Transverse colon (tissue), 4 donors: ENCODE data around the gene USP46. TPM values are rescaled to one million over a fixed set of nuclear protein-coding genes. Genes with fewer than 3 reads are reported as not detected.

Source experiments
- DNase-seq: peaks from one replicate; pipeline ENCODE4 v3.0.0-alpha.2; 2019
- H3K27ac ChIP-seq, 4 donors: fragments of 200-600 bp; sonication (generic); 2 replicates each; pipeline ENCODE4 v1.5.1; 2016 to 2018; ENCODE audit warnings: inconsistent platforms in 4 of 4
- H3K27me3 ChIP-seq: fragments of 200-600 bp; sonication (generic); 2 replicates; pipeline ENCODE4 v1.5.1; 2017; ENCODE audit warnings: inconsistent platforms
- H3K36me3 ChIP-seq, 4 donors: fragments of 200-600 bp; sonication (generic); 2 replicates each; pipeline ENCODE4 v1.5.1; 2017 to 2019; ENCODE audit warnings: inconsistent platforms in 4 of 4
- H3K4me1 ChIP-seq, 4 donors: fragments of 200-600 bp; sonication (generic); 2 replicates each; pipeline ENCODE4 v1.5.1; 2017 to 2020; ENCODE audit warnings: inconsistent platforms in 4 of 4
- H3K4me3 ChIP-seq, 4 donors: fragments of 200-600 bp; sonication (generic); 1 replicate in 1 of 4; 2 replicates in 3 of 4; pipeline versions ENCODE4 v1.5.1 to v1.6.1; 2017 to 2019; ENCODE audit warnings: inconsistent platforms in 4 of 4
- H3K9me3 ChIP-seq, 2 donors: fragments of 200-600 bp; sonication (generic); 2 replicates each; pipeline ENCODE4 v1.5.1; 2017 to 2019; ENCODE audit warnings: inconsistent platforms in 2 of 2
- CTCF ChIP-seq, 5 experiments: fragments of 200-600 bp in 3 of 5; fragments of 450-650 bp in 2 of 5; sonication (generic) in 3 of 5; IDR thresholded peaks; 1 replicate in 2 of 5; 2 replicates in 3 of 5; pipeline ENCODE4 v1.5.1; 2016 to 2017; ENCODE audit warnings: antibody characterized with exemption in 5 of 5, inconsistent platforms in 3 of 5, mild to moderate bottlenecking in 2 of 5, moderate library complexity in 1 of 5
- EP300 ChIP-seq: sonication (generic); formaldehyde crosslinking; IDR thresholded peaks from one replicate; pipeline ENCODE4 v1.6.1; 2017; ENCODE audit warnings: antibody characterized with exemption, low read depth
- POLR2A ChIP-seq: fragments of 450-650 bp; IDR thresholded peaks from one replicate; pipeline ENCODE4 v1.6.1; 2016; ENCODE audit warnings: antibody characterized with exemption, mild to moderate bottlenecking, moderate library complexity
- POLR2AphosphoS5 ChIP-seq, 3 donors: sonication (generic); formaldehyde crosslinking; IDR thresholded peaks; one replicate each; pipeline ENCODE4 v1.6.1; 2016; ENCODE audit warnings: antibody characterized with exemption in 3 of 3
- WGBS, 2 donors: methylation state at CpG; one replicate each; pipeline ENCODE4 v1.1.5; 2018; ENCODE audit warnings: low coverage in 1 of 2; 5-methylcytosine and 5-hydroxymethylcytosine counted together
- in situ Hi-C, 4 donors: fragments of 200-750 bp; cut with MboI; loops; one replicate each; pipeline versions ENCODE4 v1.15.0 to v1.15.1; 2017; ENCODE audit warnings: low sequenced_read_pairs in 3 of 4, low pct_ligation_motif_present in 1 of 4, low pct_unique_long_range_greater_than_20kb in 1 of 4
- intact Hi-C: fragments of 100-400 bp; cut with DNase I; formaldehyde crosslinking; loops from one replicate; pipeline ENCODE4 v1.15.1; 2023; ENCODE audit warnings: low total_unique reads
- total RNA-seq, 4 donors: library from RNA; depleted of rRNA; stranded (reverse); fragments of >200 nt; gene quantifications; one replicate each; pipeline ENCODE4 v1.1.0, GENCODE V29; 2016

USP46 gene
- total RNA-seq, 4 donors from 2014 or later: 6.0 to 7.6 (median 6.8) TPM

GRCh38 chr4:52633846-52634245, 25.3 kb downstream of the USP46 start:
- DNase-seq: no peak
- Histone ChIP-seq H3K9me3 (no peaks in the 10 kb centered on the region), H3K27me3 (no peaks in the 10 kb centered on the region), H3K27ac (no peak overlapping the region), H3K36me3 (no peaks in the 10 kb centered on the region), H3K4me1 (no peaks in the 10 kb centered on the region), H3K4me3 (no peak overlapping the region)
- 91 to 100% methylated on average over 3 to 6 of the region's 6 CpGs for WGBS, 2 donors
- intact Hi-C loops (no loop called here), in situ Hi-C loops (no loop called here)
- TF ChIP-seq CTCF (IDR thresholded peaks at IDR 0.05) (no peak), POLR2AphosphoS5 (IDR thresholded peaks at IDR 0.05) (no peak), POLR2A (no peak), EP300 (no peak)

GRCh38 chr4:52628974-52629373, 30.1 kb downstream of the USP46 start:
- Histone ChIP-seq H3K4me1 (no peaks in the 10 kb centered on the region), H3K4me3 (no peak overlapping the region), H3K36me3 (peaks cover 0 to 7% (median 0%) of the 10 kb centered on the region in 4 donors), H3K27me3 (no peaks in the 10 kb centered on the region), H3K27ac (no peak overlapping the region), H3K9me3 (no peaks in the 10 kb centered on the region)
- no peak for DNase-seq
- no peak for TF ChIP-seq EP300
- 80 to 95% methylated on average over 2 of the region's 2 CpGs for WGBS, 2 donors
- in situ Hi-C loops: no loop called here
- intact Hi-C loops: no loop called here

- in situ Hi-C loops: no loop called here
- Histone ChIP-seq H3K4me3 (no peak overlapping the region), H3K27ac (no peak overlapping the region), H3K27me3 (no peaks in the 10 kb centered on the region), H3K36me3 (peaks cover 0 to 7% (median 0%) of the 10 kb centered on the region in 4 donors), H3K9me3 (no peaks in the 10 kb centered on the region), H3K4me1 (no peaks in the 10 kb centered on the region)
- WGBS, 2 donors: 80 to 92% methylated on average over 1 to 4 of the region's 4 CpGs
- intact Hi-C loops: no loop called here
- no peak for DNase-seq
- no peak for TF ChIP-seq EP300
- no peak for TF ChIP-seq CTCF (IDR thresholded peaks at IDR 0.05)
- TF ChIP-seq POLR2A: no peak
These were observed 30.6 kb downstream of the USP46 start for GRCh38 chr4:52628543-52628942.

- Histone ChIP-seq H3K4me1 (no peaks in the 10 kb centered on the region), H3K9me3 (no peaks in the 10 kb centered on the region), H3K4me3 (no peak overlapping the region), H3K27ac (no peak overlapping the region), H3K36me3 (peaks cover 0 to 7% (median 0%) of the 10 kb centered on the region in 4 donors), H3K27me3 (no peaks in the 10 kb centered on the region)
- in situ Hi-C loops: no loop called here
- intact Hi-C loops: no loop called here
- 84 to 94% methylated on average over 3 to 7 of the region's 7 CpGs for WGBS, 2 donors
- no peak for DNase-seq
- TF ChIP-seq POLR2A: no peak
- TF ChIP-seq CTCF (IDR thresholded peaks at IDR 0.05): no peak
- TF ChIP-seq EP300: no peak
- TF ChIP-seq POLR2AphosphoS5 (IDR thresholded peaks at IDR 0.05): no peak
These were observed 31.2 kb downstream of the USP46 start for GRCh38 chr4:52627876-52628275.

- in situ Hi-C loops: no loop called here
- no peak for TF ChIP-seq EP300
- TF ChIP-seq CTCF (IDR thresholded peaks at IDR 0.05): no peak
- no peak for TF ChIP-seq POLR2AphosphoS5 (IDR thresholded peaks at IDR 0.05)
- TF ChIP-seq POLR2A: no peak
- no peak for DNase-seq
- Histone ChIP-seq H3K4me3 (no peak overlapping the region), H3K9me3 (no peaks in the 10 kb centered on the region), H3K36me3 (peaks cover 0 to 7% (median 0%) of the 10 kb centered on the region in 4 donors), H3K27me3 (no peaks in the 10 kb centered on the region), H3K4me1 (no peaks in the 10 kb centered on the region), H3K27ac (no peak overlapping the region)
- 83 to 84% methylated on average over 1 of the region's 1 CpG for WGBS, 2 donors
- intact Hi-C loops: no loop called here
These were observed 33.9 kb downstream of the USP46 start for GRCh38 chr4:52625216-52625615.
